ENCODE data around the gene SPATA31D4. TPM values are rescaled to one million over a fixed set of nuclear protein-coding genes. Genes with fewer than 3 reads are reported as not detected.
"Not testable (repeated sequence)": the region's sequence is repeated elsewhere in the genome, so short reads cannot be mapped to it uniquely, and the experiment has no call there.

Gene SPATA31D4
- total and polyA plus RNA-seq, 10 of the 15 experiments (the other 5 are each of a cell fraction or from before 2014, with no cell fraction given) = not detected

DNA sequence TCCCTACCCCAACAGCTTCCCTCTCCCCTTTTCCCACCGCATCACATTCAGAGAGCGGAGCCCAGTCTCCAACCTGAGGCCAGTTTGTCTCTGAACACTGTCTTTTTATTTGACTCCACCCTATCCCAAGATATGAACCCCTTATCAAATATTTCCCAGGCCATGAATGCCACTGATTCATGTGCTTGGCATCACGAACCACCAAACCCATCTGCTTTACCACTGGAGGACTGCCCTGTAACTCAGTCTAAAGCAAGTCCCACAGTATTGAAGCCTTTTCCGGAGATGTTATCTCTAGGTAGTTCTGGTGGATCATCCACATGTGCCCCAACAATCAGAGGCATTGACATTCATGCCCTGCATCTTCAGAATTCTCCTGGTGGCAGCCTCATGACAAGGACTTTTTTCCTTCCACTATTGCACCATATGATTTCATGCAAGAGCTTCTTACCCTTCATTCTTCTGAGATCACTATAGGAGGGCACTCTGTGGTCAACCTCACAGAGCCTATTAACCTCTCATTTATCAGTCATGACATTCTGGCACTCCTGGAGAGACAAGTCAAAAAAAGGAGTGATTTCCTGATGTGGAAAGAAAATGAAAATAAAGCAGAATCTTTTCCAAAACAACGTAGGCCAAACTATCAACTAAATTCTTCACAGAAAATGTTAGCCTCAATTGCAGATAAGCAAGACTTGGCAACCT, 12.3 kb upstream of the SPATA31D4 start:
- no TSS peak for BruUV-seq (replicated peaks)
- ChIA-PET CTCF (no interaction called here), RAD21 (ENCODE audit: unreplicated experiment) (no interaction called here), SMC1A (ENCODE audit: uncharacterized antibody, unreplicated experiment) (no interaction called here), POLR2A (no interaction called here)
- no peak overlapping the region for H3K27ac ChIP-seq (ENCODE audit: control insufficient read depth, insufficient read depth)
- H3K4me3 ChIP-seq = no peak overlapping the region
- FAIRE-seq = no peak
- TF ChIP-seq, protein P1, sequence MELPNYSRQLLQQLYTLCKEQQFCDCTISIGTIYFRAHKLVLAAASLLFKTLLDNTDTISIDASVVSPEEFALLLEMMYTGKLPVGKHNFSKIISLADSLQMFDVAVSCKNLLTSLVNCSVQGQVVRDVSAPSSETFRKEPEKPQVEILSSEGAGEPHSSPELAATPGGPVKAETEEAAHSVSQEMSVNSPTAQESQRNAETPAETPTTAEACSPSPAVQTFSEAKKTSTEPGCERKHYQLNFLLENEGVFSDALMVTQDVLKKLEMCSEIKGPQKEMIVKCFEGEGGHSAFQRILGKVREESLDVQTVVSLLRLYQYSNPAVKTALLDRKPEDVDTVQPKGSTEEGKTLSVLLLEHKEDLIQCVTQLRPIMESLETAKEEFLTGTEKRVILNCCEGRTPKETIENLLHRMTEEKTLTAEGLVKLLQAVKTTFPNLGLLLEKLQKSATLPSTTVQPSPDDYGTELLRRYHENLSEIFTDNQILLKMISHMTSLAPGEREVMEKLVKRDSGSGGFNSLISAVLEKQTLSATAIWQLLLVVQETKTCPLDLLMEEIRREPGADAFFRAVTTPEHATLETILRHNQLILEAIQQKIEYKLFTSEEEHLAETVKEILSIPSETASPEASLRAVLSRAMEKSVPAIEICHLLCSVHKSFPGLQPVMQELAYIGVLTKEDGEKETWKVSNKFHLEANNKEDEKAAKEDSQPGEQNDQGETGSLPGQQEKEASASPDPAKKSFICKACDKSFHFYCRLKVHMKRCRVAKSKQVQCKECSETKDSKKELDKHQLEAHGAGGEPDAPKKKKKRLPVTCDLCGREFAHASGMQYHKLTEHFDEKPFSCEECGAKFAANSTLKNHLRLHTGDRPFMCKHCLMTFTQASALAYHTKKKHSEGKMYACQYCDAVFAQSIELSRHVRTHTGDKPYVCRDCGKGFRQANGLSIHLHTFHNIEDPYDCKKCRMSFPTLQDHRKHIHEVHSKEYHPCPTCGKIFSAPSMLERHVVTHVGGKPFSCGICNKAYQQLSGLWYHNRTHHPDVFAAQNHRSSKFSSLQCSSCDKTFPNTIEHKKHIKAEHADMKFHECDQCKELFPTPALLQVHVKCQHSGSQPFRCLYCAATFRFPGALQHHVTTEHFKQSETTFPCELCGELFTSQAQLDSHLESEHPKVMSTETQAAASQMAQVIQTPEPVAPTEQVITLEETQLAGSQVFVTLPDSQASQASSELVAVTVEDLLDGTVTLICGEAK (IDR thresholded peaks at IDR 0.05; ENCODE audit: borderline replicate concordance) = no peak
- no peak for TF ChIP-seq EGR1 (IDR thresholded peaks at IDR 0.05; ENCODE audit: borderline replicate concordance in 1 of 2, low read depth in 2 of 2, low read length in 2 of 2)
- in situ Hi-C loops (cut with MboI) (no loop called here), intact Hi-C loops (cut with micrococcal nuclease; ENCODE audit: unreplicated experiment) (no loop called here)
- no peak for DNase-seq (ENCODE audit: low read depth, low spot score)
- no peak overlapping the region for H3K4me2 ChIP-seq (ENCODE audit: control insufficient read depth, insufficient read depth)
- H2AFZ ChIP-seq (ENCODE audit: control insufficient read depth, low read depth, low read length) = no peak overlapping the region
- no peaks in the 10 kb centered on the region for H4K20me1 ChIP-seq (ENCODE audit: control insufficient read depth, insufficient read depth)
- H3K27me3 ChIP-seq (replicated peaks in 1 of 2; ENCODE audit: control insufficient read depth in 2 of 2, insufficient read depth in 2 of 2, low read length in 1 of 2) = no peaks in the 10 kb centered on the region
- H3K9me3 ChIP-seq (replicated peaks; ENCODE audit: control insufficient read depth, insufficient read depth, low read length) = no peaks in the 10 kb centered on the region
- WGBS (ENCODE audit: insufficient coverage, insufficient replicate concordance, low lambda C conversion rate, missing lambda C conversion rate) = 33% methylated on average over 5 of the region's 5 CpGs
- H3K9ac ChIP-seq (ENCODE audit: control insufficient read depth, insufficient read depth, low read length) = no peak overlapping the region
- ATAC-seq = no peak
- no peaks in the 10 kb centered on the region for H3K36me3 ChIP-seq (ENCODE audit: control insufficient read depth in 2 of 2, insufficient read depth in 2 of 2, low read length in 1 of 2)
- no peaks in the 10 kb centered on the region for H3K79me2 ChIP-seq (ENCODE audit: control insufficient read depth, insufficient read depth, low read length)
- no peaks in the 10 kb centered on the region for H3K4me1 ChIP-seq (ENCODE audit: control insufficient read depth, insufficient read depth, low read length)

DNA sequence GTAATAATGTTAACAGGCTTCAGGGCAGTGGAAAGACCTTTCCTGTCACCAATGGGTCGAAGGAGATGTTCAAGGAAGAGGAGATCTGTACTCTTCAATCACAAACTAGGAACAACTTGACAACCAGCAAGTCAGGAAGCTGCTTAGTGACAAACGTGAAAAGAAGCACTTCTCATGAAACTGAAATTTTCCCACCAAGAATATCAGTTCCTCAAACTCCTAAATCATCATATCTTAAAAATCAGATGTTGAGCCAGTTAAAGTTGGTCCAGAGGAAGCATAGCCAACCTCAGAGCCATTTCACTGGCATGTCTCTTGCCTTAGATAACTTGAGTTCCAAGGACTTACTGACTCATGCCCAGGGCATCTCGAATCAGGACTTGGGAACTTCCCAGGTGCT, 9.7 kb upstream of the SPATA31D4 start:
- H3K9me3 ChIP-seq (replicated peaks; ENCODE audit: control insufficient read depth, insufficient read depth, low read length); H3K4me2 ChIP-seq (ENCODE audit: control insufficient read depth, insufficient read depth); H3K36me3 ChIP-seq (ENCODE audit: control insufficient read depth in 2 of 2, insufficient read depth in 2 of 2, low read length in 1 of 2); intact Hi-C loops (cut with micrococcal nuclease; ENCODE audit: unreplicated experiment); DNase-seq (ENCODE audit: low read depth, low spot score); RAD21 ChIA-PET (ENCODE audit: unreplicated experiment); SMC1A ChIA-PET (ENCODE audit: uncharacterized antibody, unreplicated experiment); H2AFZ ChIP-seq (ENCODE audit: control insufficient read depth, low read depth, low read length); ATAC-seq; BruUV-seq (replicated peaks); H3K9ac ChIP-seq (ENCODE audit: control insufficient read depth, insufficient read depth, low read length); POLR2A ChIA-PET; H3K4me1 ChIP-seq (ENCODE audit: control insufficient read depth, insufficient read depth, low read length); H4K20me1 ChIP-seq (ENCODE audit: control insufficient read depth, insufficient read depth); H3K27ac ChIP-seq (ENCODE audit: control insufficient read depth, insufficient read depth); FAIRE-seq; H3K27me3 ChIP-seq (replicated peaks in 1 of 2; ENCODE audit: control insufficient read depth in 2 of 2, insufficient read depth in 2 of 2, low read length in 1 of 2); in situ Hi-C loops (cut with MboI); H3K4me3 ChIP-seq; CTCF ChIA-PET; H3K79me2 ChIP-seq (ENCODE audit: control insufficient read depth, insufficient read depth, low read length): not testable (repeated sequence)
- 0% methylated on average over 1 of the region's 3 CpGs for WGBS (ENCODE audit: insufficient coverage, insufficient replicate concordance, low lambda C conversion rate, missing lambda C conversion rate)

- H3K4me3 ChIP-seq; H3K36me3 ChIP-seq (ENCODE audit: control insufficient read depth in 2 of 2, insufficient read depth in 2 of 2, low read length in 1 of 2); H4K20me1 ChIP-seq (ENCODE audit: control insufficient read depth, insufficient read depth); in situ Hi-C loops (cut with MboI); H3K27ac ChIP-seq (ENCODE audit: control insufficient read depth, insufficient read depth); H3K4me2 ChIP-seq (ENCODE audit: control insufficient read depth, insufficient read depth); H3K4me1 ChIP-seq (ENCODE audit: control insufficient read depth, insufficient read depth, low read length); RAD21 ChIA-PET (ENCODE audit: unreplicated experiment); FAIRE-seq; BruUV-seq (replicated peaks); H3K27me3 ChIP-seq (replicated peaks in 1 of 2; ENCODE audit: control insufficient read depth in 2 of 2, insufficient read depth in 2 of 2, low read length in 1 of 2); H3K79me2 ChIP-seq (ENCODE audit: control insufficient read depth, insufficient read depth, low read length); intact Hi-C loops (cut with micrococcal nuclease; ENCODE audit: unreplicated experiment); H2AFZ ChIP-seq (ENCODE audit: control insufficient read depth, low read depth, low read length); H3K9ac ChIP-seq (ENCODE audit: control insufficient read depth, insufficient read depth, low read length); CTCF ChIA-PET; SMC1A ChIA-PET (ENCODE audit: uncharacterized antibody, unreplicated experiment); ATAC-seq; POLR2A ChIA-PET; DNase-seq (ENCODE audit: low read depth, low spot score); H3K9me3 ChIP-seq (replicated peaks; ENCODE audit: control insufficient read depth, insufficient read depth, low read length): not testable (repeated sequence)
- no CpG with 5 or more reads among the region's 6 CpGs for WGBS (ENCODE audit: insufficient coverage, insufficient replicate concordance, low lambda C conversion rate, missing lambda C conversion rate)
These were observed 1.9 kb downstream of the SPATA31D4 start for GRCh38 chr9:81930147-81930546.
